WTC11 (cell line): ENCODE measurements around the gene FBXW4.
"Not testable (repeated sequence)": the region's sequence is repeated elsewhere in the genome, so short reads cannot be mapped to it uniquely, and the experiment has no call there.

Source experiments
- ATF3 ChIP-seq: sonication (generic); formaldehyde crosslinking; conservative IDR thresholded peaks from 2 replicates; pipeline ENCODE4 v1.8.1; 2022; ENCODE audit warnings: mild to moderate bottlenecking, missing genetic modification reagents
- ATF6 ChIP-seq: sonication (generic); formaldehyde crosslinking; IDR thresholded peaks from 2 replicates; pipeline ENCODE4 v1.8.1; 2023; ENCODE audit warnings: mild to moderate bottlenecking, missing genetic modification reagents
- CTCF ChIP-seq: fragments of 200-600 bp; IDR thresholded peaks from 2 replicates; pipeline ENCODE4 v1.8.0; 2022; ENCODE audit warnings: antibody characterized with exemption
- FOXJ3 ChIP-seq: sonication (generic); formaldehyde crosslinking; IDR thresholded peaks from 2 replicates; pipeline ENCODE4 v1.9.0; 2021; ENCODE audit warnings: missing genetic modification reagents, mild to moderate bottlenecking, borderline replicate concordance
- FOXP1 ChIP-seq: sonication (generic); formaldehyde crosslinking; IDR thresholded peaks from 2 replicates; pipeline ENCODE4 v1.8.0; 2022; ENCODE audit warnings: missing genetic modification reagents, mild to moderate bottlenecking, moderate library complexity, borderline replicate concordance
- FOXP4 ChIP-seq: sonication (generic); formaldehyde crosslinking; IDR thresholded peaks from 2 replicates; pipeline ENCODE4 v1.8.0; 2022; ENCODE audit warnings: mild to moderate bottlenecking, missing genetic modification reagents
- KAT7 ChIP-seq: sonication (generic); formaldehyde crosslinking; IDR thresholded peaks from 2 replicates; pipeline ENCODE4 v1.8.1; 2023; ENCODE audit warnings: missing genetic modification reagents, mild to moderate bottlenecking, borderline replicate concordance
- MXD4 ChIP-seq: fragments of 250-450 bp; sonication (Bioruptor Pico); IDR thresholded peaks from 2 replicates; pipeline ENCODE4 v1.8.0; 2021; ENCODE audit warnings: mild to moderate bottlenecking, moderate library complexity, borderline replicate concordance
- ZNF263 ChIP-seq: sonication (generic); formaldehyde crosslinking; IDR thresholded peaks from 2 replicates; pipeline ENCODE4 v1.8.1; 2022; ENCODE audit warnings: low read depth, mild to moderate bottlenecking, moderate library complexity, missing genetic modification reagents

GRCh38 chr10:101633510-101633909, 61.5 kb downstream of the FBXW4 start:
- TF ChIP-seq CTCF; ZNF263 (CRISPR knock-in tag); FOXP4; KAT7 (CRISPR knock-in tag); ATF6 (CRISPR knock-in tag); ATF3; FOXP1 (CRISPR knock-in tag); MXD4; FOXJ3 (CRISPR knock-in tag): not testable (repeated sequence)
